ENCODE measurements around the gene PIGB.
"Not testable (repeated sequence)": the region's sequence is repeated elsewhere in the genome, so short reads cannot be mapped to it uniquely, and the experiment has no call there.

PIGB gene

GRCh38 chr15:55297315-55297714 lies 21.7 kb upstream of the PIGB start:
- DNase-seq = no peak

GRCh38 chr15:55302801-55303200 lies 16.2 kb upstream of the PIGB start:
- not testable (repeated sequence) for DNase-seq

GRCh38 chr15:55319537-55320237 lies 665 bp downstream of the PIGB start:
- no peak for DNase-seq

- DNase-seq = no peak
Measured at GRCh38 chr15:55320238-55320550, 1.2 kb downstream of the PIGB start.

GRCh38 chr15:55320963-55321362 lies 1.9 kb downstream of the PIGB start:
- no peak for DNase-seq

- no peak for DNase-seq
Measured at GRCh38 chr15:55322467-55322866, 3.4 kb downstream of the PIGB start.

- DNase-seq = no peak
Measured at GRCh38 chr15:55327387-55327786, 8.4 kb downstream of the PIGB start.

- no peak for DNase-seq
Measured at GRCh38 chr15:55334371-55334770, 15.3 kb downstream of the PIGB start.

GRCh38 chr15:55334997-55335396 lies 16.0 kb downstream of the PIGB start:
- no peak for DNase-seq

GRCh38 chr15:55337160-55337559 lies 18.1 kb downstream of the PIGB start:
- no peak for DNase-seq

- DNase-seq = no peak
Measured at GRCh38 chr15:55343168-55343567, 24.1 kb downstream of the PIGB start.

GRCh38 chr15:55344206-55344605 lies 25.2 kb downstream of the PIGB start:
- DNase-seq = peak in 1 of 56 donors; percentile 2

- no peak for DNase-seq
Measured at GRCh38 chr15:55348281-55348778, 29.3 kb downstream of the PIGB start.

GRCh38 chr15:55349282-55349681 lies 30.3 kb downstream of the PIGB start:
- DNase-seq = no peak

- DNase-seq = no peak
Measured at GRCh38 chr15:55353025-55353424, 34.0 kb downstream of the PIGB start.

GRCh38 chr15:55356985-55357585 lies 38.1 kb downstream of the PIGB start:
- no peak for DNase-seq

- DNase-seq = no peak
Measured at GRCh38 chr15:55357774-55358173, 38.8 kb downstream of the PIGB start.

GRCh38 chr15:55358471-55358870 lies 39.4 kb downstream of the PIGB start:
- DNase-seq = no peak

- no peak for DNase-seq
Measured at GRCh38 chr15:55360256-55360655, 41.2 kb downstream of the PIGB start.

GRCh38 chr15:55361048-55361447 lies 42.0 kb downstream of the PIGB start:
- DNase-seq = no peak

GRCh38 chr15:55362641-55363040 lies 43.6 kb downstream of the PIGB start:
- DNase-seq = no peak

GRCh38 chr15:55366981-55367380 lies 48.0 kb downstream of the PIGB start:
- DNase-seq = no peak

- no peak for DNase-seq
Measured at GRCh38 chr15:55372701-55373440, 53.8 kb downstream of the PIGB start.
